ENCODE results near the gene TUBGCP6.

DNA sequence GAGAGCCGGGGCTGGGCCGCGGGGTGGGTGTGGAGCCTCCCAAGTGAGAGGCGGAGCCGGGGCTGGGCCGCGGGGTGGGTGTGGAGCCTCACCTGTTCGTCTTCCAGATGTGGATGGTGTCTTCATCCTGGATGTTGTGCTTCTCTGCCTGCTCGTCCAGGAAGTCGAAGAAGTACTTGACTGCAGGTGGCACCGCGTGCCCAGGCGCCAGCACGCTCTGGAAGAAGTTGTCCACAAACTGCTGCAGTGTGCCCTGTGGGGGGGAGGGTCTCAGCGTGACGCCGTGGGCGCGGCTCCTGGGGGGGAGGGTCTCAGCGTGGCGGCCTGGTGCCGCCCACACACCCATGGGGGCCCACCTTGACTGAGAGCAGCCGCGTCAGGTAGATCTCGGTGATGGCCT, 32.9 kb upstream of the TUBGCP6 start:
- TF ChIP-seq CTCF (IDR thresholded peaks at IDR 0.05; ENCODE audit: extremely low read depth in 1 of 2, insufficient read depth in 1 of 2, low read depth in 1 of 2, low read length in 2 of 2) (no peak), EZH2 (IDR thresholded peaks at IDR 0.05; ENCODE audit: borderline replicate concordance, low read depth, low read length, severe bottlenecking) (no peak), POLR2A (IDR thresholded peaks at IDR 0.05; ENCODE audit: low read depth, low read length) (no peak), POLR2AphosphoS5 (IDR thresholded peaks at IDR 0.05; ENCODE audit: insufficient read depth, low read depth, low read length) (no peak)
- TF ChIP-seq, protein P1, sequence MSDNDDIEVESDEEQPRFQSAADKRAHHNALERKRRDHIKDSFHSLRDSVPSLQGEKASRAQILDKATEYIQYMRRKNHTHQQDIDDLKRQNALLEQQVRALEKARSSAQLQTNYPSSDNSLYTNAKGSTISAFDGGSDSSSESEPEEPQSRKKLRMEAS (IDR thresholded peaks at IDR 0.05; ENCODE audit: insufficient read depth, insufficient read length), result no peak

Measured in endothelial cell of umbilical vein (primary cell).